ENCODE measurements around the gene COLQ.

DNA sequence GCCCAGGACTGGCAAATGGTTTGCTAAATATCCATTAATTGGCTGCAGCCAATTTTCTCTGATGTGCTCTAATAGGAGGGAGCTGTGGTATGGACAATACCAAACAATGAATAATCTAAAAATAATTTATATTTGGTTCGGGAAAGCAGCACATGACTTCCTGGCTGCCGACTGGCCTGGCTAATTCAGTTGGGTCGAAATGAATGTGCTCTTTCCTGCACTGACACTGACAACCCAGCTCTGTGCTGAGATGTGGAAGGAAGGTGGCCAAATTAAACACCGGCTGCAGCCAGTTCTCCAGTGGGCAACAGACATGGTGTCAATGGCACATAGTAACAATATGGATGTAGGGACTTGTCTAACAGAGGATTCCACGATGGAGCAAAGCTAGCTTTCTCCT is 21.1 kb upstream of the COLQ start:
- no peak for TF ChIP-seq EZH2 (IDR thresholded peaks at IDR 0.05)
- no peak for TF ChIP-seq POLR2AphosphoS5 (IDR thresholded peaks at IDR 0.05; ENCODE audit: borderline replicate concordance, low read depth, low read length)
